Hepatocyte (in vitro differentiated cells): ENCODE results near the gene VPS9D1. TPM values are rescaled to one million over a fixed set of nuclear protein-coding genes. Genes with fewer than 3 reads are reported as not detected.
A peak's percentile ranks its signal among the peaks of the same experiment; 100 is the strongest.

Experiments
- DNase-seq: peaks from one replicate; pipeline ENCODE4 v3.0.0-alpha.2; 2016; ENCODE audit warnings: low spot score
- H2AFZ ChIP-seq: fragments of 200-600 bp; sonication (generic); 2 replicates; pipeline ENCODE4 v1.6.0; 2016; ENCODE audit warnings: antibody characterized with exemption, mild to moderate bottlenecking
- H3K27ac ChIP-seq: fragments of 200-600 bp; sonication (generic); 2 replicates; pipeline ENCODE4 v1.5.1; 2016; ENCODE audit warnings: mild to moderate bottlenecking
- H3K27me3 ChIP-seq: fragments of 200-600 bp; sonication (generic); 2 replicates; pipeline ENCODE4 v1.6.1; 2016
- H3K36me3 ChIP-seq: fragments of 200-600 bp; sonication (generic); replicated peaks from 2 replicates; pipeline ENCODE4 v1.5.1; 2016; ENCODE audit warnings: low read depth; ENCODE audit not compliant: insufficient read depth
- H3K4me1 ChIP-seq: fragments of 200-600 bp; sonication (generic); 2 replicates; pipeline ENCODE4 v1.5.1; 2016; ENCODE audit warnings: mild to moderate bottlenecking, moderate library complexity; ENCODE audit not compliant: insufficient read depth
- H3K4me2 ChIP-seq: fragments of 200-600 bp; sonication (generic); 2 replicates; pipeline ENCODE4 v1.6.0; 2016
- H3K4me3 ChIP-seq: fragments of 200-600 bp; sonication (generic); 2 replicates; pipeline ENCODE4 v1.5.1; 2016; ENCODE audit warnings: mild to moderate bottlenecking
- H3K79me2 ChIP-seq: fragments of 200-600 bp; sonication (generic); 2 replicates; pipeline ENCODE4 v1.6.0; 2017; ENCODE audit warnings: mild to moderate bottlenecking
- H3K9me2 ChIP-seq: fragments of 200-600 bp; sonication (generic); replicated peaks from 2 replicates; pipeline ENCODE4 v1.6.0; 2017; ENCODE audit warnings: mild to moderate bottlenecking; ENCODE audit not compliant: insufficient read depth
- H3K9me3 ChIP-seq: fragments of 200-600 bp; sonication (generic); 2 replicates; pipeline ENCODE4 v1.5.1; 2016; ENCODE audit warnings: low read depth, mild to moderate bottlenecking
- H4K20me1 ChIP-seq: fragments of 200-600 bp; sonication (generic); 2 replicates; pipeline ENCODE4 v1.6.0; 2016; ENCODE audit warnings: mild to moderate bottlenecking; ENCODE audit not compliant: insufficient read depth, poor library complexity, severe bottlenecking
- CTCF ChIP-seq: fragments of 200-600 bp; sonication (generic); IDR thresholded peaks from 2 replicates; pipeline ENCODE4 v1.5.1; 2016; ENCODE audit warnings: antibody characterized with exemption, mild to moderate bottlenecking; ENCODE audit not compliant: poor library complexity
- EZH2 ChIP-seq: fragments of 200-600 bp; sonication (generic); IDR thresholded peaks from 2 replicates; pipeline ENCODE4 v1.6.1; 2016; ENCODE audit warnings: antibody characterized with exemption, mild to moderate bottlenecking, borderline replicate concordance
- EZH2phosphoT487 ChIP-seq: fragments of 200-600 bp; sonication (generic); IDR thresholded peaks from one replicate; pipeline ENCODE4 v1.6.1; 2018; ENCODE audit warnings: antibody characterized with exemption, mild to moderate bottlenecking, low read depth, moderate library complexity; ENCODE audit not compliant: unreplicated experiment, severe bottlenecking
- WGBS: methylation state at CpG from one replicate; pipeline ENCODE4 v1.1.6; 2016; ENCODE audit warnings: low lambda C conversion rate; ENCODE audit errors: missing lambda C conversion rate; 5-methylcytosine and 5-hydroxymethylcytosine counted together
- polyA plus RNA-seq: library from polyadenylated mRNA; unstranded; fragments of >200 nt; fragmentation: Nextera tagmentation; extraction: Ambion mirVana; gene quantifications from 2 replicates; pipeline ENCODE4 v1.2.1, GENCODE V29; 2016
- total RNA-seq: library from RNA; depleted of rRNA; stranded (reverse); fragments of >200 nt; gene quantifications from 2 replicates; pipeline ENCODE4 v1.2.3, GENCODE V29; 2014

The VPS9D1 gene
- total and polyA plus RNA-seq, 2 experiments from 2014 or later: 13.8 to 25.5 TPM

- TF ChIP-seq EZH2phosphoT487 (no peak), CTCF (no peak), EZH2 (no peak)
- peak overlapping the region; percentile 93 for H3K27ac ChIP-seq
- H3K36me3 ChIP-seq: no peaks in the 10 kb centered on the region
- DNase-seq: peak; percentile 12
- no peaks in the 10 kb centered on the region for H3K9me2 ChIP-seq
- peaks cover 28% of the 10 kb centered on the region for H3K79me2 ChIP-seq
- no peak overlapping the region for H2AFZ ChIP-seq
- peaks cover 11% of the 10 kb centered on the region for H3K4me1 ChIP-seq
- no peaks in the 10 kb centered on the region for H3K9me3 ChIP-seq
- peaks cover 4% of the 10 kb centered on the region for H4K20me1 ChIP-seq
- H3K4me3 ChIP-seq: no peak overlapping the region
- H3K27me3 ChIP-seq: no peaks in the 10 kb centered on the region
- H3K4me2 ChIP-seq: peak overlapping the region; percentile 81
- WGBS: 92% methylated on average over 5 of the region's 5 CpGs
Observed at GRCh38 chr16:89688395-89688794, 32.3 kb downstream of the VPS9D1 start.

GRCh38 chr16:89687092-89687940 is 33.4 kb downstream of the VPS9D1 start:
- Histone ChIP-seq H3K27me3 (no peaks in the 10 kb centered on the region), H2AFZ (peak overlapping the region; percentile 91), H3K36me3 (no peaks in the 10 kb centered on the region), H4K20me1 (peaks cover 4% of the 10 kb centered on the region), H3K9me2 (no peaks in the 10 kb centered on the region), H3K4me2 (peak overlapping the region; percentile 81), H3K27ac (peak overlapping the region; percentile 93), H3K4me1 (peaks cover 11% of the 10 kb centered on the region), H3K9me3 (no peaks in the 10 kb centered on the region), H3K79me2 (peaks cover 28% of the 10 kb centered on the region), H3K4me3 (peak overlapping the region; percentile 68)
- 19% methylated on average over 38 of the region's 42 CpGs for WGBS
- TF ChIP-seq CTCF (peak; percentile 13), EZH2phosphoT487 (no peak)
- DNase-seq: peak; percentile 91

- Histone ChIP-seq H3K4me2 (peak within 1 kb of the TSS; percentile 81), H3K9me3 (no peaks in the 10 kb centered on the region), H3K4me3 (peak within 1 kb of the TSS; percentile 68), H3K4me1 (peaks cover 11% of the 10 kb centered on the region), H3K27ac (peak within 1 kb of the TSS; percentile 93), H3K27me3 (no peaks in the 10 kb centered on the region), H2AFZ (peak within 1 kb of the TSS; percentile 91), H3K9me2 (no peaks in the 10 kb centered on the region), H4K20me1 (peaks cover 4% of the 10 kb centered on the region), H3K79me2 (peaks cover 28% of the 10 kb centered on the region), H3K36me3 (no peaks in the 10 kb centered on the region)
- WGBS: 3% methylated on average over 48 of the region's 67 CpGs
- peak; percentile 94 for DNase-seq
- no peak for TF ChIP-seq EZH2
- TF ChIP-seq CTCF: no peak
- TF ChIP-seq EZH2phosphoT487: no peak
Observed at GRCh38 chr16:89686520-89687091, 34.1 kb downstream of the VPS9D1 start, which contains the start of gene CDK10. Gene CDK10 (plus strand): TSS chr16:89686689. CDS start chr16:89686711, 22 bp downstream.
